BE2C (cell line): Measurements from ENCODE around the gene RTKN.

Source experiments
- DNase-seq: peaks from one replicate; pipeline ENCODE4 v3.0.0-alpha.2; 2020
- H3K27me3 ChIP-seq: fragments of 250-450 bp; sonication (Bioruptor Pico); 2 replicates; pipeline ENCODE4 v1.5.1; 2020; ENCODE audit warnings: mild to moderate bottlenecking
- H3K36me3 ChIP-seq: fragments of 250-450 bp; sonication (Bioruptor Pico); 2 replicates; pipeline ENCODE4 v1.5.1; 2020; ENCODE audit warnings: mild to moderate bottlenecking
- H3K4me1 ChIP-seq: fragments of 250-450 bp; sonication (Bioruptor Pico); 2 replicates; pipeline ENCODE4 v1.5.1; 2020
- H3K4me3 ChIP-seq: 2 replicates; pipeline ENCODE4 v1.5.1; 2011; ENCODE audit warnings: low read depth, low read length
- H3K9me3 ChIP-seq: fragments of 250-450 bp; sonication (Bioruptor Pico); 2 replicates; pipeline ENCODE4 v1.5.1; 2020
- TF ChIP-seq, protein P1 (sequence below): IDR thresholded peaks from 2 replicates; pipeline ENCODE4 v1.5.1; 2012; ENCODE audit warnings: mild to moderate bottlenecking, low read depth, low read length

The RTKN gene

GRCh38 chr2:74457549-74458131 lies 15.9 kb upstream of the RTKN start:
- Histone ChIP-seq H3K9me3 (no peaks in the 10 kb centered on the region), H3K4me1 (no peaks in the 10 kb centered on the region), H3K4me3 (peak overlapping the region; percentile 60), H3K36me3 (no peaks in the 10 kb centered on the region; the same call in 1 of the 2 replicates), H3K27me3 (no peaks in the 10 kb centered on the region)
- TF ChIP-seq, protein P1, sequence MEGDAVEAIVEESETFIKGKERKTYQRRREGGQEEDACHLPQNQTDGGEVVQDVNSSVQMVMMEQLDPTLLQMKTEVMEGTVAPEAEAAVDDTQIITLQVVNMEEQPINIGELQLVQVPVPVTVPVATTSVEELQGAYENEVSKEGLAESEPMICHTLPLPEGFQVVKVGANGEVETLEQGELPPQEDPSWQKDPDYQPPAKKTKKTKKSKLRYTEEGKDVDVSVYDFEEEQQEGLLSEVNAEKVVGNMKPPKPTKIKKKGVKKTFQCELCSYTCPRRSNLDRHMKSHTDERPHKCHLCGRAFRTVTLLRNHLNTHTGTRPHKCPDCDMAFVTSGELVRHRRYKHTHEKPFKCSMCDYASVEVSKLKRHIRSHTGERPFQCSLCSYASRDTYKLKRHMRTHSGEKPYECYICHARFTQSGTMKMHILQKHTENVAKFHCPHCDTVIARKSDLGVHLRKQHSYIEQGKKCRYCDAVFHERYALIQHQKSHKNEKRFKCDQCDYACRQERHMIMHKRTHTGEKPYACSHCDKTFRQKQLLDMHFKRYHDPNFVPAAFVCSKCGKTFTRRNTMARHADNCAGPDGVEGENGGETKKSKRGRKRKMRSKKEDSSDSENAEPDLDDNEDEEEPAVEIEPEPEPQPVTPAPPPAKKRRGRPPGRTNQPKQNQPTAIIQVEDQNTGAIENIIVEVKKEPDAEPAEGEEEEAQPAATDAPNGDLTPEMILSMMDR: no peak
- DNase-seq: peak; percentile 67

- H3K4me1 ChIP-seq: no peaks in the 10 kb centered on the region
- H3K36me3 ChIP-seq: no peaks in the 10 kb centered on the region
- H3K9me3 ChIP-seq: no peaks in the 10 kb centered on the region
- DNase-seq: no peak
- TF ChIP-seq, protein P1: no peak
- no peaks in the 10 kb centered on the region for H3K27me3 ChIP-seq
- H3K4me3 ChIP-seq: peak overlapping the region; percentile 60
These were observed 15.4 kb upstream of the RTKN start for GRCh38 chr2:74457129-74457548.

DNA sequence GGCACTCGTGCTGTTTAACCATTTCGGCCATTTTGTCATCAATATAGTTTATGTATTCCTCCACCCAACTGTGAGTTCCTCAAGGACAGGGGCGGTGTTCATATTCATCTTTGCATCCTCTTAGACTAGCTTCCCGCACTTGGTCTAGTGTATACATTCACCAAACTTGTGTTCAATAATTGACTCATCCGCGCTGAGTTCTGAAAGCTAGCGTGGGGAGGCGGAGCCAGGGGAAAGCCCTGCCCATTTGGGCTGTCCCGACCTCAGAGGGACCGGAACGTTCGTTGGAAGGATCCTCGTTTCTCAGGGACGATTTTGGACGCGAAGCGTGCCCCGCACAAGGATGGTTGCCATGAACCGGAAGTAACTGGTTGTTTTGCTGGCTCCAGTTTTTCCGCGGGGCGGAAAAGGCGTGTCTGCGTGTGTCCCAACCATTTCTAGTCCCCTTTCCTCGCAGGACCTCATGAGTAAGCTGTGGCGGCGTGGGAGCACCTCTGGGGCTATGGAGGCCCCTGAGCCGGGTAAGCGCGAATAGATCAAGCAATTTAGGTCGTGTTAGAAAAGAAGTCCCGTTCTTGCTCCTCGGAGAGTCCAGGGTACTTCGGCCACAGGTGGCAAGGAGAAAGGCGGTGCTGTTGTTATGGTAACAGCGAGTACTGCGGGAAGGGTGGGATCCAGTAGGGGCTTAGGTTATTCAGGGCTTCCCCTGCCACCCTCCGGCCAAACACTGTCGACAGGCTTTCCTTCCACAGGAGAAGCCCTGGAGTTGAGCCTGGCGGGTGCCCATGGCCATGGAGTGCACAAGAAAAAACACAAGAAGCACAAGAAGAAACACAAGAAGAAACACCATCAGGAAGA lies 13.1 kb upstream of the RTKN start, which contains the start of gene INO80B:
TSS of gene INO80B (plus strand) at position 434 of the 858 bp plus-strand sequence. CDS start at position 464, 30 bp downstream.
- no peaks in the 10 kb centered on the region for H3K9me3 ChIP-seq
- H3K4me1 ChIP-seq: no peaks in the 10 kb centered on the region
- no peaks in the 10 kb centered on the region for H3K36me3 ChIP-seq
- peak within 1 kb of the TSS; percentile 84 for H3K4me3 ChIP-seq
- peak; percentile 85 for DNase-seq
- TF ChIP-seq, protein P1: no peak
- H3K27me3 ChIP-seq: no peaks in the 10 kb centered on the region

GRCh38 chr2:74450570-74451190 lies 8.9 kb upstream of the RTKN start:
- Histone ChIP-seq H3K9me3 (no peaks in the 10 kb centered on the region), H3K27me3 (no peaks in the 10 kb centered on the region), H3K4me1 (no peaks in the 10 kb centered on the region), H3K4me3 (no peak overlapping the region), H3K36me3 (no peaks in the 10 kb centered on the region)
- TF ChIP-seq, protein P1: no peak
- DNase-seq: no peak

DNA sequence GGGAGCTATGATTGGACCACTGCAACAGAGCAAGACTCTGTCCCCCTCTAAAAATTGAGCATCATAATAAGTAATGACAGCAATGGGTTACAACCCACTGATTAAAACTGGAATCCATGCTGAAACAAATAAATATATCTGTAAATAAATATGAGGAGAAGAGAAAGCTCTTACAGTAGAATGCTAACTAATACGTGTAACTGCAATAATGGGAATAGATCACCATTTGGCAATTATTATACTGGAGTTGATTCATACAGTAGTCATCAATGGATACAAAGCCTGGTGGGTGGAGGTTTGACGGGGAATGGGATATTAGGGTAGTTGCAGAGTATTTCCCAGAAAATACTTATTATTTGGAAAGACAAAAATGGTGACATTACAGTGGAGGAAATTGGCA lies 7.0 kb upstream of the RTKN start:
- no peak for DNase-seq
- TF ChIP-seq, protein P1: no peak
- Histone ChIP-seq H3K9me3 (no peaks in the 10 kb centered on the region), H3K36me3 (no peaks in the 10 kb centered on the region), H3K27me3 (no peaks in the 10 kb centered on the region), H3K4me3 (no peak overlapping the region), H3K4me1 (no peaks in the 10 kb centered on the region)
